ENCODE results near the gene GCDH.

GCDH gene

GRCh38 chr19:12871681-12872080, 19.3 kb upstream of the GCDH start:
- peaks cover 11% of the 10 kb centered on the region for H3K4me1 ChIP-seq (ENCODE audit: control insufficient read depth, low read length)
- no peaks in the 10 kb centered on the region for H3K79me2 ChIP-seq (ENCODE audit: control insufficient read depth, low read length)
- no peaks in the 10 kb centered on the region for H4K20me1 ChIP-seq (ENCODE audit: control insufficient read depth, insufficient read depth, low read depth, low read length)
- H3K27me3 ChIP-seq (ENCODE audit: control insufficient read depth, low read length) = no peaks in the 10 kb centered on the region
- H3F3A ChIP-seq (ENCODE audit: control insufficient read depth, insufficient read depth) = peaks cover 5% of the 10 kb centered on the region; the same call in 1 of the 2 replicates
- no peaks in the 10 kb centered on the region for H3K9me2 ChIP-seq (replicated peaks; ENCODE audit: control insufficient read depth, low read length)
- TF ChIP-seq EZH2phosphoT487 (IDR thresholded peaks at IDR 0.05; ENCODE audit: borderline replicate concordance, low read length) = no peak
- TF ChIP-seq CTCF (IDR thresholded peaks at IDR 0.05; ENCODE audit: low read depth, low read length, poor library complexity, severe bottlenecking) = no peak
- no peak overlapping the region for H3K4me2 ChIP-seq (ENCODE audit: low read length)
- H3K36me3 ChIP-seq (ENCODE audit: control insufficient read depth, low read length) = peaks cover 5% of the 10 kb centered on the region; the same call in 1 of the 2 replicates
- H3K4me3 ChIP-seq (ENCODE audit: low read length) = no peak overlapping the region
- H3K9me3 ChIP-seq (ENCODE audit: control insufficient read depth, insufficient read depth, low read length) = peaks cover 7% of the 10 kb centered on the region; the same call in 1 of the 2 replicates
- no peak overlapping the region for H3K27ac ChIP-seq (ENCODE audit: low read depth, low read length)

DNA sequence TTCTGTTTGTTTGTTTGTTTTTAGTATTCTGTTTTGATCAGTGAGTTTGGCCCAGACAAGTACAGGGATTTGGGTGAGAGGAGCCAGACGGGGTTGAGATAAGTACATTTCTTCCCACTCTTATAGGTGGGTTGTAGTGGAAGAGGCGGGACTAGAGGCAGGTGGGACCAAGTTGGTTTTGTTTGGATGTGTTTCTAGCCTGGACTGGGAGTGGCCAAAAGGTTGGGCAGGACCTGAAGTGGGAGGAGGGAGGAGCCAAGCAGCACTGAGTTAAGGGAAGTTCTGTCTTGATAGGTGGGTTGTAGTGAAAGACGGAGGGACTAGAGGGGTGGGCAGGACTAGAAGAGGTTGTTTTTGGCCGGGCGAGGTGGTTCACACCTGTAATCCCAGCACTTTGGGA, 18.7 kb upstream of the GCDH start:
- Histone ChIP-seq H3K4me3 (ENCODE audit: low read length) (no peak overlapping the region), H3K9me2 (replicated peaks; ENCODE audit: control insufficient read depth, low read length) (no peaks in the 10 kb centered on the region), H3K27ac (ENCODE audit: low read depth, low read length) (no peak overlapping the region), H3K27me3 (ENCODE audit: control insufficient read depth, low read length) (no peaks in the 10 kb centered on the region), H3F3A (ENCODE audit: control insufficient read depth, insufficient read depth) (peaks cover 5% of the 10 kb centered on the region; the same call in 1 of the 2 replicates), H4K20me1 (ENCODE audit: control insufficient read depth, insufficient read depth, low read depth, low read length) (no peaks in the 10 kb centered on the region), H3K4me2 (ENCODE audit: low read length) (no peak overlapping the region), H3K79me2 (ENCODE audit: control insufficient read depth, low read length) (no peaks in the 10 kb centered on the region), H3K9me3 (ENCODE audit: control insufficient read depth, insufficient read depth, low read length) (peaks cover 7% of the 10 kb centered on the region; the same call in 1 of the 2 replicates), H3K4me1 (ENCODE audit: control insufficient read depth, low read length) (peaks cover 6% of the 10 kb centered on the region), H3K36me3 (ENCODE audit: control insufficient read depth, low read length) (peaks cover 5% of the 10 kb centered on the region; the same call in 1 of the 2 replicates)
- no peak for TF ChIP-seq CTCF (IDR thresholded peaks at IDR 0.05; ENCODE audit: low read depth, low read length, poor library complexity, severe bottlenecking)
- no peak for TF ChIP-seq EZH2phosphoT487 (IDR thresholded peaks at IDR 0.05; ENCODE audit: borderline replicate concordance, low read length)

DNA sequence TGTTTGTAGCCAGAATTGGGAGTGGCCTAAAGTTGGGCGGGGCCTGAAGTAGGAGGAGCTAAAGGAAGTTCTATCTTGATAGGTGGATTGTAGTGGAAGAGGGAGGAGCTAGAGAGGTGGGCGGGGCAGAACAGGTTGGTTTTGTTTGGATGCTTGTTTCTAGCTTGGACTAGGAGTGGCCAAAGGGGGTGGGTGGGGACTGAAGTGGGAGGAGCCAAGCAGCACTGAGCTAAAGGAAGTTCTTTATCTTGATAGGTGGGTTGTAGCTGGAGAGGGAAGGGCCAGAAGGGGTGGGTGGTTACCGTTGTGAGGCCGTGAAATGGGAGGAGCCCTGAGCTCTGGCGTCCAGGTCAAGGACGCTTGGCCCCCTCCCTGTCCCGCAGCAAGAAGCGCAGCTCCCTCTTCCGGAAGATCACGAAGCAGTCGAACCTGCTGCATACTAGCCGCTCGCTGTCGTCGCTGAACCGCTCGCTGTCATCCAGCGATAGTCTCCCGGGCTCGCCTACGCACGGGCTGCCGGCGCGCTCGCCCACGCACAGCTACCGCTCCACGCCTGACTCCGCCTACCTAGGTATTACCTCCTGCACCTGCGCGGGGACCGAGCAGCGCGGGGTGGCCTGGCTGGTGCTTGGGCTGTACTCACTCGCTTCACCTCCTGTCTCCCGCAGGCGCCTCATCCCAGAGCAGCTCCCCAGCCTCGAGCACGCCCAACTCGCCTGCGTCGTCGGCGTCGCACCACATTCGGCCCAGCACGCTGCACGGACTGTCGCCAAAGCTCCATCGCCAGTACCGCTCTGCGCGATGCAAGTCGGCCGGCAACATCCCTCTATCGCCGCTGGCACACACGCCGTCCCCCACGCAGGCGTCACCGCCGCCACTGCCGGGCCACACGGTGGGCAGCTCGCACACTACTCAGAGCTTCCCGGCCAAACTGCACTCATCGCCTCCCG, 17.7 kb upstream of the GCDH start:
- Histone ChIP-seq H3K9me3 (ENCODE audit: control insufficient read depth, insufficient read depth, low read length) (peaks cover 7% of the 10 kb centered on the region; the same call in 1 of the 2 replicates), H3K9me2 (replicated peaks; ENCODE audit: control insufficient read depth, low read length) (no peaks in the 10 kb centered on the region), H3K27ac (ENCODE audit: low read depth, low read length) (no peak overlapping the region), H4K20me1 (ENCODE audit: control insufficient read depth, insufficient read depth, low read depth, low read length) (no peaks in the 10 kb centered on the region), H3K4me1 (ENCODE audit: control insufficient read depth, low read length) (no peaks in the 10 kb centered on the region; the same call in 1 of the 2 replicates), H3K27me3 (ENCODE audit: control insufficient read depth, low read length) (no peaks in the 10 kb centered on the region), H3F3A (ENCODE audit: control insufficient read depth, insufficient read depth) (peaks cover 5% of the 10 kb centered on the region; the same call in 1 of the 2 replicates), H3K4me2 (ENCODE audit: low read length) (no peak overlapping the region), H3K4me3 (ENCODE audit: low read length) (no peak overlapping the region), H3K36me3 (ENCODE audit: control insufficient read depth, low read length) (peaks cover 8% of the 10 kb centered on the region; the same call in 1 of the 2 replicates), H3K79me2 (ENCODE audit: control insufficient read depth, low read length) (no peaks in the 10 kb centered on the region)
- TF ChIP-seq CTCF (IDR thresholded peaks at IDR 0.05; ENCODE audit: low read depth, low read length, poor library complexity, severe bottlenecking) = no peak
- no peak for TF ChIP-seq EZH2phosphoT487 (IDR thresholded peaks at IDR 0.05; ENCODE audit: borderline replicate concordance, low read length)
